ENCODE measurements around the gene CDC42BPB.
A peak's percentile ranks its signal among the peaks of the same experiment; 100 is the strongest.
"Not testable (repeated sequence)": the region's sequence is repeated elsewhere in the genome, so short reads cannot be mapped to it uniquely, and the experiment has no call there.

CDC42BPB gene

GRCh38 chr14:102897299-102898027, 159.9 kb downstream of the CDC42BPB start:
- no peak for DNase-seq

- DNase-seq = not testable (repeated sequence)
Observed at GRCh38 chr14:102896735-102897134, 160.6 kb downstream of the CDC42BPB start.

- peak; percentile 94 for DNase-seq
Observed at GRCh38 chr14:102893452-102893851, 163.9 kb downstream of the CDC42BPB start.

GRCh38 chr14:102892651-102893050, 164.7 kb downstream of the CDC42BPB start:
- no peak for DNase-seq

- peak; percentile 21 for DNase-seq
Observed at GRCh38 chr14:102891556-102891955, 165.8 kb downstream of the CDC42BPB start.

GRCh38 chr14:102891111-102891510, 166.2 kb downstream of the CDC42BPB start:
- DNase-seq = no peak

- no peak for DNase-seq
Observed at GRCh38 chr14:102889615-102890014, 167.7 kb downstream of the CDC42BPB start.

- no peak for DNase-seq
Observed at GRCh38 chr14:102888748-102889147, 168.6 kb downstream of the CDC42BPB start.

- DNase-seq = no peak
Observed at GRCh38 chr14:102885737-102886447, 171.5 kb downstream of the CDC42BPB start.

GRCh38 chr14:102883554-102883953, 173.8 kb downstream of the CDC42BPB start:
- DNase-seq = no peak

- no peak for DNase-seq
Observed at GRCh38 chr14:102883089-102883541, 174.2 kb downstream of the CDC42BPB start.

All from fibroblast of skin of abdomen (primary cell).